ENCODE results near the gene TMC7.

DNA sequence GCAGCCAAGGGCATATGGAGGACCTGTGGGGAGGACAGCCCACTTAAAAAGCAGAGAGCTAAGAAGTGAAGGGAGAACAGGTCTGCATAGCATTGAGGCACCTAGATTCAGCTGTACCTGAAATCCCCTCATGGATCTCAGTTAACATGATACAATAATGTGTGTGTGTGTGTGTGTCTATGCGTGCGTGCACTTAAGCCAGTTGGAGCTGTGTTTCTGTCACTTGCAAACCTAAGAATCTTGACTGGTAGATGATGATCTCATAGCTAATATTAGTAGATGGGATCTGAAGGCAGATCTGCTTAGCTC lies 128.3 kb downstream of the TMC7 start:
- TF ChIP-seq POLR2A (IDR thresholded peaks at IDR 0.05) = no peak
- TF ChIP-seq, protein P1, sequence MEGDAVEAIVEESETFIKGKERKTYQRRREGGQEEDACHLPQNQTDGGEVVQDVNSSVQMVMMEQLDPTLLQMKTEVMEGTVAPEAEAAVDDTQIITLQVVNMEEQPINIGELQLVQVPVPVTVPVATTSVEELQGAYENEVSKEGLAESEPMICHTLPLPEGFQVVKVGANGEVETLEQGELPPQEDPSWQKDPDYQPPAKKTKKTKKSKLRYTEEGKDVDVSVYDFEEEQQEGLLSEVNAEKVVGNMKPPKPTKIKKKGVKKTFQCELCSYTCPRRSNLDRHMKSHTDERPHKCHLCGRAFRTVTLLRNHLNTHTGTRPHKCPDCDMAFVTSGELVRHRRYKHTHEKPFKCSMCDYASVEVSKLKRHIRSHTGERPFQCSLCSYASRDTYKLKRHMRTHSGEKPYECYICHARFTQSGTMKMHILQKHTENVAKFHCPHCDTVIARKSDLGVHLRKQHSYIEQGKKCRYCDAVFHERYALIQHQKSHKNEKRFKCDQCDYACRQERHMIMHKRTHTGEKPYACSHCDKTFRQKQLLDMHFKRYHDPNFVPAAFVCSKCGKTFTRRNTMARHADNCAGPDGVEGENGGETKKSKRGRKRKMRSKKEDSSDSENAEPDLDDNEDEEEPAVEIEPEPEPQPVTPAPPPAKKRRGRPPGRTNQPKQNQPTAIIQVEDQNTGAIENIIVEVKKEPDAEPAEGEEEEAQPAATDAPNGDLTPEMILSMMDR (IDR thresholded peaks at IDR 0.05) = no peak

All from esophagus squamous epithelium (tissue), 4 donors.